ENCODE measurements around the gene CABP7. TPM values are rescaled to one million over a fixed set of nuclear protein-coding genes. Genes with fewer than 3 reads are reported as not detected.

The CABP7 gene
- polyA plus RNA-seq, 1 donor (not counting 4 experiments of a cell fraction or from before 2014, with no cell fraction given): not detected

GRCh38 chr22:29726106-29726505, 6.3 kb downstream of the CABP7 start:
- H3K9ac ChIP-seq (ENCODE audit: control insufficient read depth, extremely low read depth, insufficient read depth, low read length): no peak overlapping the region
- no peak overlapping the region for H3K4me2 ChIP-seq (ENCODE audit: control insufficient read depth, extremely low read depth, insufficient read depth, low read depth, low read length)
- no peak overlapping the region for H2AFZ ChIP-seq (ENCODE audit: control insufficient read depth, low read length)
- no peaks in the 10 kb centered on the region for H3K4me1 ChIP-seq (ENCODE audit: control insufficient read depth, extremely low read depth, insufficient read depth, low read length)
- H3K9me3 ChIP-seq (ENCODE audit: control insufficient read depth, low read depth, low read length): no peaks in the 10 kb centered on the region
- no peak for FAIRE-seq
- DNase-seq (ENCODE audit: low read depth, low spot score): no peak
- no peaks in the 10 kb centered on the region for H3K79me2 ChIP-seq (ENCODE audit: control insufficient read depth, insufficient read depth, low read length)
- no peak overlapping the region for H3K4me3 ChIP-seq (ENCODE audit: control insufficient read depth in 2 of 3, extremely low read depth in 1 of 3, insufficient read depth in 2 of 3, low read depth in 1 of 3, low read length in 3 of 3)
- TF ChIP-seq CTCF (optimal IDR thresholded peaks at IDR 0.05 in 1 of 3, IDR thresholded peaks at IDR 0.05 in 1 of 3, conservative IDR thresholded peaks at IDR 0.05 in 1 of 3; ENCODE audit: extremely low read depth in 1 of 3, insufficient read depth in 2 of 3, low read length in 3 of 3): no peak
- no peak for TF ChIP-seq EZH2 (IDR thresholded peaks at IDR 0.05; ENCODE audit: low read length)
- no peak overlapping the region for H3K27ac ChIP-seq (ENCODE audit: control insufficient read depth, insufficient read depth, low read length)
- H3K36me3 ChIP-seq (ENCODE audit: control insufficient read depth in 2 of 2, extremely low read depth in 1 of 2, insufficient read depth in 2 of 2, low read length in 2 of 2): peaks cover 0 to 2% of the 10 kb centered on the region in 2 experiments
- no peaks in the 10 kb centered on the region for H3K9me1 ChIP-seq (ENCODE audit: control insufficient read depth, extremely low read depth, insufficient read depth, low read length)
- H3K27me3 ChIP-seq (ENCODE audit: control insufficient read depth, extremely low read depth, insufficient read depth, low read length): peaks cover 31% of the 10 kb centered on the region
- dilution Hi-C loops (cut with MboI; ENCODE audit: extremely low pct_ligation_motif_present, low sequenced_read_pairs): no loop called here
- no peaks in the 10 kb centered on the region for H4K20me1 ChIP-seq (ENCODE audit: control insufficient read depth, extremely low read depth, insufficient read depth, low read length)

DNA sequence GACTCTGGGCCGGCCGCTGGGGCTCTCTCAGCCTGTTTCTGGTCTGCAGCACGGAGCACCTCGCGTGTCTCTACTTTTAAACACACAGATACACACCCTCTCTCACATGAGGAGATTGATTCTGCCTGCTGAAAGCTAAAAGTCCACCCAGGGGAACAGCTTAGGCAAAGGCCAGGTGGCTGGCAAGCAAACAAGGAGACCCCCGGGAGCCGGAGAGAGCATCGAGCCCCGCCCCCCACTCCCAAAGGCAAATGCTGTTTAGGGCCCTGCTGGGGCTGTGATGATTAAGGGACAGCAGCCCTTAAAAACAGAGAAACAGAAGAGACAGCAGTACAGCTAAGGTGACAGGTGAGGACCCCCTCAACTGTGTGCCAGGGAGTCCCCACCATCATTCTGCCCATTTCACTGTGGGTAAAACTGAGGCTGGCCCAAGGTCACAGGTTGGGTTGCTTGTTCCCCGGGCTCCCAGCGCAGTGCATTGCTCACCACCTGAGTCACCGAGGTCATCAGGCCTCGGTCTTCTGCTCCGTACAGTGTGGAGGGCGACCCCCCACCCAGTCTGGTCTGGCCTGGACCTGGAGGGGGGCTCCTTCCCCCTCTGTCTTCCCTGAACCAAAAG, 6.8 kb downstream of the CABP7 start:
- no peak for FAIRE-seq
- no peaks in the 10 kb centered on the region for H4K20me1 ChIP-seq (ENCODE audit: control insufficient read depth, extremely low read depth, insufficient read depth, low read length)
- H3K36me3 ChIP-seq (ENCODE audit: control insufficient read depth in 2 of 2, extremely low read depth in 1 of 2, insufficient read depth in 2 of 2, low read length in 2 of 2): peaks cover 0 to 2% of the 10 kb centered on the region in 2 experiments
- peaks cover 25% of the 10 kb centered on the region for H3K27me3 ChIP-seq (ENCODE audit: control insufficient read depth, extremely low read depth, insufficient read depth, low read length)
- H3K27ac ChIP-seq (ENCODE audit: control insufficient read depth, insufficient read depth, low read length): no peak overlapping the region
- no peaks in the 10 kb centered on the region for H3K4me1 ChIP-seq (ENCODE audit: control insufficient read depth, extremely low read depth, insufficient read depth, low read length)
- H3K9me3 ChIP-seq (ENCODE audit: control insufficient read depth, low read depth, low read length): no peaks in the 10 kb centered on the region
- no peak overlapping the region for H2AFZ ChIP-seq (ENCODE audit: control insufficient read depth, low read length)
- DNase-seq (ENCODE audit: low read depth, low spot score): no peak
- H3K79me2 ChIP-seq (ENCODE audit: control insufficient read depth, insufficient read depth, low read length): no peaks in the 10 kb centered on the region
- no peaks in the 10 kb centered on the region for H3K9me1 ChIP-seq (ENCODE audit: control insufficient read depth, extremely low read depth, insufficient read depth, low read length)
- no peak overlapping the region for H3K9ac ChIP-seq (ENCODE audit: control insufficient read depth, extremely low read depth, insufficient read depth, low read length)
- H3K4me3 ChIP-seq (ENCODE audit: control insufficient read depth in 2 of 3, extremely low read depth in 1 of 3, insufficient read depth in 2 of 3, low read depth in 1 of 3, low read length in 3 of 3): no peak overlapping the region
- dilution Hi-C loops (cut with MboI; ENCODE audit: extremely low pct_ligation_motif_present, low sequenced_read_pairs): no loop called here
- no peak overlapping the region for H3K4me2 ChIP-seq (ENCODE audit: control insufficient read depth, extremely low read depth, insufficient read depth, low read depth, low read length)
- TF ChIP-seq EZH2 (IDR thresholded peaks at IDR 0.05; ENCODE audit: low read length) (no peak), CTCF (optimal IDR thresholded peaks at IDR 0.05 in 1 of 3, IDR thresholded peaks at IDR 0.05 in 1 of 3, conservative IDR thresholded peaks at IDR 0.05 in 1 of 3; ENCODE audit: extremely low read depth in 1 of 3, insufficient read depth in 2 of 3, low read length in 3 of 3) (no peak)
